NT2/D1 (cell line): ENCODE measurements around the gene SAG.

Experiments used
- SUZ12 ChIP-seq: IDR thresholded peaks from 2 replicates; pipeline ENCODE4 v1.6.1; 2011; ENCODE audit not compliant: insufficient read length, insufficient read depth; ENCODE audit errors: extremely low read depth
- YY1 ChIP-seq: IDR thresholded peaks from 2 replicates; pipeline ENCODE4 v1.6.1; 2011; ENCODE audit not compliant: insufficient read length, insufficient read depth
- ZNF274 ChIP-seq: IDR thresholded peaks from 2 replicates; pipeline ENCODE4 v1.6.1; 2011; ENCODE audit warnings: mild to moderate bottlenecking, low read depth, low read length

GRCh38 chr2:233321166-233321565 is 13.6 kb downstream of the SAG start:
- no peak for TF ChIP-seq YY1
- TF ChIP-seq ZNF274, result no peak
- no peak for TF ChIP-seq SUZ12
